WI38 (cell line): ENCODE measurements around the gene BCL2L1.

Experiments used
- H3K4me3 ChIP-seq: 2 replicates; pipeline ENCODE4 v1.5.1; 2011; ENCODE audit warnings: low read depth, mild to moderate bottlenecking, control low read depth, low read length
- CTCF ChIP-seq: IDR thresholded peaks from 2 replicates; pipeline ENCODE4 v1.5.1; 2012; ENCODE audit warnings: low read depth, mild to moderate bottlenecking, control low read depth, low read length

Gene BCL2L1

GRCh38 chr20:31723319-31724078 lies 831 bp upstream of the BCL2L1 start:
- TF ChIP-seq CTCF = peak; percentile 79
- H3K4me3 ChIP-seq = peak overlapping the region; percentile 77

GRCh38 chr20:31723069-31723318 lies 326 bp upstream of the BCL2L1 start:
- TF ChIP-seq CTCF = no peak

GRCh38 chr20:31721408-31722256 lies 1.0 kb downstream of the BCL2L1 start:
- H3K4me3 ChIP-seq = peak overlapping the region; percentile 77
- no peak for TF ChIP-seq CTCF

More at GRCh38 chr20:31723069-31723318, 326 bp upstream of the BCL2L1 start:
- H3K4me3 ChIP-seq = peak overlapping the region; percentile 77

GRCh38 chr20:31720486-31721407 lies 1.9 kb downstream of the BCL2L1 start:
- TF ChIP-seq CTCF = no peak

GRCh38 chr20:31719644-31720485 lies 2.8 kb downstream of the BCL2L1 start:
- H3K4me3 ChIP-seq = peak overlapping the region; percentile 77
- TF ChIP-seq CTCF = no peak

More at GRCh38 chr20:31720486-31721407, 1.9 kb downstream of the BCL2L1 start:
- peak overlapping the region; percentile 77 for H3K4me3 ChIP-seq

GRCh38 chr20:31718952-31719643 lies 3.6 kb downstream of the BCL2L1 start:
- TF ChIP-seq CTCF = no peak
- peak overlapping the region; percentile 77 for H3K4me3 ChIP-seq
